GM18909 (cell line): ENCODE data around the gene ELMO1.
"Not testable (repeated sequence)": the region's sequence is repeated elsewhere in the genome, so short reads cannot be mapped to it uniquely, and the experiment has no call there.

Experiments
- ATAC-seq: cut with Tn5 transposase; IDR thresholded peaks from one replicate; pipeline ENCODE4 v1.9.1; 2021; ENCODE audit warnings: mild to moderate bottlenecking; ENCODE audit not compliant: unreplicated experiment, poor library complexity

Gene ELMO1

DNA sequence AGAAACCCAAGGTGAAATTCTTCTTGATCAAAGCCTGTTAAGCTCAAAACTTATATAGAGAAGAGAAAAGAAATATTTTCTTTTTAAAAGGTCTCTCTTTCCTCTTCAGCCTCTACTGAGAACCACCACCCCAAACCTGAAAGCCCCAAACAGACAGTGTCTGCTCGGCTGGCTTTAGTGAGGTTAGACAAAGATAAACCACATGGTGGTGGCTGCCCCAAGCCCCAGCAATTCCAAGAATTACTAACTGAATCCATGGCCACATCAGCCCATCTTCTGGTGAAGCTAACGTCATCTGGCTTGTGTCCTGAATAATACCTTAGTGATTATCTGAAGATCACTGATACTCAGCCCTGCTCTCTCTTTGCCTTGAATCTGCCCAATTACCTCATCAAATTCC, 275.0 kb downstream of the ELMO1 start:
- ATAC-seq: no peak

DNA sequence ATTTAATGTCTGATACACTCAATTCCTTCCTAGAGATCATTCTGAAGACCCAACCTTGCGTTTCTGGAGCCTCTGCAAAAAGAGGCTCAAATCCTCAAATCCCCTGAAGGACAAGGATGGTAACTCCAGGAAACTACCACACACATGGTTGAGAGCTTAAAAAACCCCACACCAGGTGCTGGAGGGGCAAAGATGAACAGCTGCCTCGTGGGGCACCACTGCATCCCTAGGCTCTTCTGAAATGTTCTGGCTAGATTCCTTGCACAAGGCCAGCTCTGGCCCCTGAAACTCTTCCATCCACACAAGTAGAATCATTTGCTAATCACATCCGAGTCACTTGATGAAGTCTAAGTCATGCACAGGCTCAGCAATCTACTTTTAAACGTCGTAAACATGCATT, 286.6 kb downstream of the ELMO1 start:
- no peak for ATAC-seq

DNA sequence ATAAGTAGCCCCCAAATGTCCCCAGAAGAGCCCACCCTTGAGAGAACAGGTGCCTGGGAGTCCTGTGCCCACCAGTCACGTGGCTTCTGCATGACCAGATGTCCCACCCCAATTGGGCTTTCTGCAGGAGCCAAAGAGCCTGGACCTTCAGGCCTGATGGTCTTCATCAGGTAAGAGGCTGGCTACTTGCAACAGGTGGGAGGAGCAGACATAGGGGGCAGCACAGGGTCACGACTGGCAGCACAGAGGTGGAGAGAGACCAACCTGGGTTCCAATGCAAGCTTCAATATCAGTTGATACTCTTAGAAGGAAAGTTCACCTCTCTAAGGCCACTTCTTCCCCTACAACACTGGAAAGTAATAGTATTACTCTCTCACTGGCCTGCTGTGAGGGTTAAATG, 288.0 kb downstream of the ELMO1 start:
- ATAC-seq: no peak

DNA sequence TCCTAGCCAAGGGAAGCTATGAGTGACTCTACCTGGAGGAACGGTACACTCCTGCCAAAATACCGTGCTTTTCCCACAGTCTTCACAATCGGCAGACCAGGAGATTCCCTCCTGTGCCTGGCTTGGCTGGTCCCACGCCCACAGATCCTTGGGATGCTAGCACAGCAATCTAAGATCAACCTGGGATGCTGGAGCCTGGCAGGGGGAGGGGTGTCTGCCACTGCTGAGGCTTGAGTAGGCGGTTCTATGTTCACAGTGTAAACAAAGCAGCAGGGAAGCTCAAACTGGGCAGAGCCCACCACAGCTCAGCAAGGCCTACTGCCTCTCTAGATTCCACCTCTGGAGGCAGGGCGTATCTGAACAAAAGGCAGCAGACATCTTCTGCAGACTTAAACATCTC, 295.3 kb downstream of the ELMO1 start:
- no peak for ATAC-seq

- ATAC-seq: no peak
Observed at GRCh38 chr7:37151741-37152413, 296.8 kb downstream of the ELMO1 start.

GRCh38 chr7:37150856-37151255, 297.8 kb downstream of the ELMO1 start:
- ATAC-seq: no peak

DNA sequence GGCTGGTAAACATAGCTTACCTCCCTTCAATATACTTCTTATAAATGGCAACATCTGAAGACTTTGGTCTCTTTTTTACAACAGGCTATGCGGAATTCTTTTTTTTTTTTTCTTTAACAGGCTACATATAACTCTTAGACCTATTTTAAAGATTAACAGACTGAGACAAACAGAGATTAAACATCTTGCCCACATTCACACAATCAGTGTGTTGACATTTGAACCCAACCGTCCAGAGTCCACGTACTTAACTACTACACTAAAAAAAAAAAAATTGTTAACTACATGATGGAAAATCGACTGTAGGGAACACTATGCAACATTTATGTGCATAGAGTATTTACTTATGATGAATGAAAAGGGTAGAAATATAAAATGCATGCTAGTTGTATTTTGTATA, 298.5 kb downstream of the ELMO1 start:
- no peak for ATAC-seq

- no peak for ATAC-seq
Observed at GRCh38 chr7:37149773-37150124, 298.9 kb downstream of the ELMO1 start.

- peak; percentile 60 for ATAC-seq
Observed at GRCh38 chr7:37149051-37149772, 299.5 kb downstream of the ELMO1 start.

- no peak for ATAC-seq
Observed at GRCh38 chr7:37145682-37146081, 303.0 kb downstream of the ELMO1 start.

DNA sequence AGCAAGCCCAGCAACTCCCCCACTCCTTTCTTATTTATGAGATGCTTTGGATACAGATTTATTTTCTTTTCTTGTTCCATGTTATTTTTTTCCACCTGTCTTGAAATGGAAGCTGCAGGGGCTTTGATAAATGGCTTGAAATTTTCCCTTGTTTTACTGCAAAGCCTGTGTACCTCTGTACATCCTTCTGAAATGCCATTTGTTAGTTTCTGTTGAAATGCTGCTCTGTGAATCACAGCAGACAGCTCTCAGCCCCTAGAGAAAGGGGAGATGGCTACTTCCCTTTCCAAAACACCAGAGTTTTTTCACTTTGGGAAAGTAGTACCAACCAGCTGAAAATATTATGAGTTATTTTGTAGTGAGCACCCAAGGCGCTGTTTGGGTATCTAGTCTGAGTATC, 304.2 kb downstream of the ELMO1 start:
- no peak for ATAC-seq

- ATAC-seq: no peak
Observed at GRCh38 chr7:37142958-37143357, 305.7 kb downstream of the ELMO1 start.

DNA sequence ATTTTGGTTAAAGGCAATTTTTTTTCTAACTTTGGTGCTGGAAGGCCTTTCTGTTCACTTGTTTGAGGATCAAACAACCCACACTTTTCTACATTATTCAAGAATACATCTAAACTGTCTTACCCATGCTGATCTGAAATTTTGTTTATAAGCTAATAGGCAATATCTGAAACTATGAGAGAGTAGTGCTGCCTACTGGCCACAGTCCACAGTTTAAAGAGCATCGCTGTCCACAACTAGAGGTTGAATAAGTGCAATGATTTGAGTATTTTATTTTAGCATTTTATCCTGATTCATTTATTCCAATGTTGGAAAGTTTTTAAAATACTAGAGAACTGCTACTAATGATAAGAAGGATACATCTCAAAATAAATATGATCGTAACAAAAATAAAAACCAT, 306.9 kb downstream of the ELMO1 start:
- no peak for ATAC-seq

DNA sequence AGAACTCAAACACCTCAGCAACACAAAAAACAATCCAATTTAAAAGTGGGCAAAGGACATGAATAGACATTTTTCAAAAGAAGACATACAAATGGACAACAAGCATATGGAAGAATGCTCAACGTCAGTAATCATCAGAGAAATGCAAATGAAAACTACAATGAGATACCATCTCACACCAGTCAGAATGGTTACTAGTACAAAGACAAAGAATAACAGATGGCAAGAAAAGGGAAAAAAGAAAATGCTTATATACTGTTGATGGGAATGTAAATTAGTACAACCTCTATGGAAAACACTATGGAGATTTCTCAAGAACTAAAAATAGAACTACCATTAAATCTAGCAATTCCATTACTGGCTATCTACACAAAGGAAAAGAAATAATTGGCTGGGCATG, 314.8 kb downstream of the ELMO1 start:
- not testable (repeated sequence) for ATAC-seq

DNA sequence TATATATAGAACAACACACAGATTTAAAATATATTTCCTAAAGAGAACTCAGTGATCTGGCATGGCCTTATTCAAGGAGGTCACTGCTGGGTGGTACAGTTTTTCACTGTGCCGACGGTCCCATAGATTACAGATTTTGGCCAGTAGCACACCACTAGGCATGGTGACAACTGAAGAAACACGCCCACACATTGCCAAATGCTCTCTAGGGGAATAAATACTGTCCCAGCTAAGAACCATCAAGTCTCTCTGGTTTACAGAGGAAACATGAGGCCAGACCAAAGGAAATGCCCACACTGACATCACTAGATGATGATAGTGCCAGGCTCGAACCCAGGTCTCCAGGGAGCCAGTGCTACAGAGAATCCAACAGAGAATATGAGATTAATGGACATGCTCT, 316.8 kb downstream of the ELMO1 start:
- ATAC-seq: no peak

DNA sequence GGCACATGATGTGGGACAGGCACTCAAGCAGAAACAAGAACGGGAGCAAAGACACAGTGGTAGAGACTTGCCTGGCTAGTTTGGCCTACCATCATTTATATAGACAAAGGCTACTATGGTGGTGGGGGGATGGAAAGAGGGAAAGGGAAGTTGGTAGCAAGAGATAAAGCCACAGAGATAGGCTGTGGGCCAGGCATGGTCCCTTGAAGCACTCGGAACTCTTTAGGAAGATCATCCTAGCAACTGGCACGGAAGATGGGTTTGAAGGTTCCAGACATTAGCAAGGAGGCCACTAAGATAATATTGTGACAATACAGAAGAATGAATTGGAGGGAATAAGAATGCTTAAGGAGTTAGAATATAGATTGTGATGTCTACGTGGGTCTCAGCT, 319.6 kb downstream of the ELMO1 start:
- no peak for ATAC-seq

- ATAC-seq: no peak
Observed at GRCh38 chr7:37128327-37129034, 320.2 kb downstream of the ELMO1 start.

GRCh38 chr7:37119296-37119860, 329.3 kb downstream of the ELMO1 start:
- no peak for ATAC-seq

- ATAC-seq: no peak
Observed at GRCh38 chr7:37118004-37118403, 330.7 kb downstream of the ELMO1 start.

DNA sequence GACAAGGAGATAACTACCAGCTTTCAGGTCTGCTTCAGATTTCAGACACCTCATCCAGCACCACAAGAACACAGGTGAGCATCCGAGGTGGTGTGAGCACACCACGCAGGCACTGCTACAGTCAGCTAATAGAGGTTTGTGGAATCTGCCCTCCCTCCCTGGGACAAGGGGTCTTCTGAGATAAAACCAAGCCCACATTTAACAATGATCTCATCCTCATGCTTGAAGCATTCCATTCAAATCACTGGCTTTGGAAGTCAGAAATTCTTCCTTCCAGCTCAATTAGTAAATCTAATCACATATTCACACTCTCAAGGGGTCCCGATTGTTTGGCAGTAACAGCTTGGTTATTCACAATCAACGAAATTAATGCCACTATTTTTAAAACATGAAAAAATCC, 331.4 kb downstream of the ELMO1 start:
- ATAC-seq: no peak

- ATAC-seq: no peak
Observed at GRCh38 chr7:37116093-37116701, 332.5 kb downstream of the ELMO1 start.
